OCI-LY7 (cell line): Measurements from ENCODE around the gene DNAAF8. TPM values are rescaled to one million over a fixed set of nuclear protein-coding genes. Genes with fewer than 3 reads are reported as not detected.

Experiments used
- BruUV-seq: library from RNA; stranded (reverse); fragments of 400-500 nt; replicated peaks from 2 replicates; lab custom pipeline; 2021; lab: Mats Ljungman, UMichigan
- CTCF ChIA-PET: fragments of 300-600 bp; sonication (Branson Sonifier 250); formaldehyde crosslinking; loops from one replicate; lab custom pipeline; 2022; ENCODE audit warnings: antibody characterized with exemption; ENCODE audit not compliant: unreplicated experiment; lab: Charles Lee
- POLR2A ChIA-PET: fragments of 300-600 bp; sonication (Branson Sonifier 250); formaldehyde crosslinking; loops from one replicate; lab custom pipeline; 2022; ENCODE audit warnings: antibody characterized with exemption; lab: Charles Lee
- DNase-seq: peaks from one replicate; pipeline ENCODE4 v3.0.0-alpha.2; 2015; ENCODE audit warnings: low spot score
- H2AFZ ChIP-seq: fragments of 200-600 bp; sonication (generic), shearing (Covaris generic); 2 replicates; pipeline ENCODE4 v1.6.1; 2014; ENCODE audit warnings: mild to moderate bottlenecking, antibody characterized with exemption, low read length, moderate library complexity
- H3K27ac ChIP-seq: fragments of 200-600 bp; sonication (generic); 2 replicates; pipeline ENCODE4 v1.5.1; 2014; ENCODE audit warnings: mixed run types, low read depth, mild to moderate bottlenecking, moderate library complexity, low read length, inconsistent platforms; ENCODE audit not compliant: poor library complexity, severe bottlenecking
- H3K36me3 ChIP-seq: fragments of 200-600 bp; sonication (generic); 2 replicates; pipeline ENCODE4 v1.6.1; 2014; ENCODE audit warnings: mild to moderate bottlenecking, antibody characterized with exemption, low read length, moderate library complexity, mixed read lengths; ENCODE audit not compliant: insufficient read depth
- H3K4me1 ChIP-seq: fragments of 200-600 bp; sonication (generic); 2 replicates; pipeline ENCODE4 v1.5.1; 2014; ENCODE audit warnings: mild to moderate bottlenecking, low read length; ENCODE audit not compliant: insufficient read depth, poor library complexity, severe bottlenecking
- H3K4me2 ChIP-seq: fragments of 200-600 bp; sonication (generic); 2 replicates; pipeline ENCODE4 v1.6.1; 2014; ENCODE audit warnings: mild to moderate bottlenecking, low read length
- H3K4me3 ChIP-seq: fragments of 200-600 bp; sonication (generic); 2 replicates; pipeline ENCODE4 v1.5.1; 2014; ENCODE audit warnings: mild to moderate bottlenecking, low read depth, low read length; ENCODE audit not compliant: poor library complexity, severe bottlenecking
- H3K79me2 ChIP-seq: fragments of 200-600 bp; sonication (generic); 2 replicates; pipeline ENCODE4 v1.6.1; 2016; ENCODE audit warnings: low read depth, mild to moderate bottlenecking, low read length, moderate library complexity, mixed read lengths; ENCODE audit not compliant: insufficient read depth
- H3K9me2 ChIP-seq: fragments of 200-600 bp; sonication (generic); 2 replicates; pipeline ENCODE4 v1.6.1; 2016; ENCODE audit warnings: mild to moderate bottlenecking, low read length, mixed read lengths; ENCODE audit not compliant: insufficient read depth
- H3K9me3 ChIP-seq: fragments of 200-600 bp; sonication (generic); 2 replicates; pipeline ENCODE4 v1.6.1; 2014; ENCODE audit warnings: mild to moderate bottlenecking, mixed run types, low read length, mixed read lengths
- H4K20me1 ChIP-seq: fragments of 200-600 bp; sonication (generic); 2 replicates; pipeline ENCODE4 v1.6.1; 2014; ENCODE audit warnings: mild to moderate bottlenecking, antibody characterized with exemption, low read length, moderate library complexity, mixed read lengths; ENCODE audit not compliant: insufficient read depth
- CTCF ChIP-seq: fragments of 200-600 bp; sonication (generic); conservative IDR thresholded peaks from 2 replicates; pipeline ENCODE4 v1.5.1; 2014; ENCODE audit warnings: mild to moderate bottlenecking, antibody characterized with exemption, low read length, moderate library complexity, mixed read lengths
- EZH2phosphoT487 ChIP-seq: fragments of 200-600 bp; sonication (generic); IDR thresholded peaks from 2 replicates; pipeline ENCODE4 v1.6.1; 2018; ENCODE audit warnings: low read depth, borderline replicate concordance, mild to moderate bottlenecking, mixed run types, antibody characterized with exemption, low read length, moderate library complexity, mixed read lengths
- intact Hi-C: fragments of 100-400 bp; cut with micrococcal nuclease; formaldehyde crosslinking; loops from one replicate; pipeline ENCODE4 v1.10.0; 2022; ENCODE audit not compliant: unreplicated experiment
- total RNA-seq, 2 experiments: library from RNA; depleted of rRNA in 1 of 2; stranded (reverse); fragments of >200 nt in 1 of 2; shearing (Covaris generic) in 1 of 2; gene quantifications; 2 replicates each; pipeline ENCODE4 v1.2.3, GENCODE V29; 2014 to 2022

Gene DNAAF8
- total RNA-seq, 2 experiments from 2014 or later: 0.38 to 1.1 TPM

- no TSS peak for BruUV-seq
- Histone ChIP-seq H3K9me2 (no peaks in the 10 kb centered on the region), H3K4me3 (no peak overlapping the region), H3K36me3 (no peaks in the 10 kb centered on the region), H3K4me2 (no peak overlapping the region), H3K79me2 (no peaks in the 10 kb centered on the region), H3K4me1 (no peaks in the 10 kb centered on the region), H3K27ac (no peak overlapping the region), H3K9me3 (no peaks in the 10 kb centered on the region), H2AFZ (no peak overlapping the region), H4K20me1 (no peaks in the 10 kb centered on the region)
- POLR2A ChIA-PET: interaction anchor here (1.4 kb wide), 1 partner anchor 53 kb away, joined by 3 read pairs; the partner anchor contains the start of genes ANKS3 and DNAAF8
- no peak for DNase-seq
- intact Hi-C loops: no loop called here
- CTCF ChIA-PET: no interaction called here
- no peak for TF ChIP-seq EZH2phosphoT487
- TF ChIP-seq CTCF: no peak
Measured at GRCh38 chr16:4787068-4787467, 52.7 kb downstream of the DNAAF8 start.

GRCh38 chr16:4787627-4788482 lies 53.5 kb downstream of the DNAAF8 start, which contains the start of gene SEPTIN12:
Gene SEPTIN12 (minus strand): TSS chr16:4788345. CDS start chr16:4787645, 700 bp downstream.
- Histone ChIP-seq H3K9me2 (no peaks in the 10 kb centered on the region), H3K4me3 (no peak within 1 kb of the TSS), H2AFZ (no peak within 1 kb of the TSS), H3K27ac (no peak within 1 kb of the TSS), H3K9me3 (no peaks in the 10 kb centered on the region), H3K4me2 (no peak within 1 kb of the TSS), H4K20me1 (no peaks in the 10 kb centered on the region), H3K4me1 (no peaks in the 10 kb centered on the region), H3K79me2 (no peaks in the 10 kb centered on the region), H3K36me3 (no peaks in the 10 kb centered on the region)
- no peak for DNase-seq
- intact Hi-C loops: no loop called here
- POLR2A ChIA-PET: interaction anchor here (1.4 kb wide), 1 partner anchor 53 kb away, joined by 3 read pairs; the partner anchor contains the start of genes ANKS3 and DNAAF8
- CTCF ChIA-PET: interaction anchor here (0.6 kb wide), 1 partner anchor 53 kb away, joined by 3 read pairs; no protein-coding TSS in a partner anchor
- TF ChIP-seq CTCF: no peak
- BruUV-seq: no TSS peak

- Histone ChIP-seq H2AFZ (no peak overlapping the region), H3K4me2 (no peak overlapping the region)
Measured at GRCh38 chr16:4788489-4788889, 54.2 kb downstream of the DNAAF8 start.

More at GRCh38 chr16:4788489-4788889, 54.2 kb downstream of the DNAAF8 start:
- H3K4me3 ChIP-seq: no peak overlapping the region
- ChIA-PET CTCF (interaction anchor here (0.6 kb wide), 1 partner anchor 53 kb away, joined by 3 read pairs; no protein-coding TSS in a partner anchor), POLR2A (no interaction called here)
- no peak for DNase-seq
- H4K20me1 ChIP-seq: no peaks in the 10 kb centered on the region
- H3K9me3 ChIP-seq: no peaks in the 10 kb centered on the region
- no peaks in the 10 kb centered on the region for H3K4me1 ChIP-seq
- no peak for TF ChIP-seq EZH2phosphoT487
- no peak for TF ChIP-seq CTCF
- intact Hi-C loops: no loop called here
- H3K36me3 ChIP-seq: no peaks in the 10 kb centered on the region
- H3K27ac ChIP-seq: no peak overlapping the region
- H3K79me2 ChIP-seq: no peaks in the 10 kb centered on the region
- H3K9me2 ChIP-seq: no peaks in the 10 kb centered on the region
- no TSS peak for BruUV-seq
